ENCODE data around the gene ZNF605.
"Not testable (repeated sequence)": the region's sequence is repeated elsewhere in the genome, so short reads cannot be mapped to it uniquely, and the experiment has no call there.

ZNF605 gene

GRCh38 chr12:132948146-132949066 lies 7.7 kb downstream of the ZNF605 start:
- no peak for DNase-seq

GRCh38 chr12:132946246-132946820 lies 9.8 kb downstream of the ZNF605 start:
- DNase-seq, result no peak

- no peak for DNase-seq
These were observed 10.3 kb downstream of the ZNF605 start for GRCh38 chr12:132945806-132946205.

- DNase-seq, result no peak
These were observed 13.5 kb downstream of the ZNF605 start for GRCh38 chr12:132942611-132943010.

GRCh38 chr12:132941336-132941954 lies 14.7 kb downstream of the ZNF605 start:
- no peak for DNase-seq

- DNase-seq, result no peak
These were observed 15.9 kb downstream of the ZNF605 start for GRCh38 chr12:132940071-132940719.

GRCh38 chr12:132938807-132939206 lies 17.3 kb downstream of the ZNF605 start:
- DNase-seq, result not testable (repeated sequence)

GRCh38 chr12:132937476-132937875 lies 18.6 kb downstream of the ZNF605 start:
- DNase-seq, result no peak

- DNase-seq, result not testable (repeated sequence)
These were observed 19.2 kb downstream of the ZNF605 start for GRCh38 chr12:132936921-132937320.

- DNase-seq, result no peak
These were observed 19.9 kb downstream of the ZNF605 start for GRCh38 chr12:132936163-132936562.

- no peak for DNase-seq
These were observed 29.7 kb downstream of the ZNF605 start for GRCh38 chr12:132926415-132926833.

- no peak for DNase-seq
These were observed 30.3 kb downstream of the ZNF605 start for GRCh38 chr12:132925597-132926414.

GRCh38 chr12:132924356-132924755 lies 31.8 kb downstream of the ZNF605 start:
- no peak for DNase-seq

GRCh38 chr12:132923356-132923909 lies 32.7 kb downstream of the ZNF605 start:
- DNase-seq, result no peak

- DNase-seq, result no peak
These were observed 33.4 kb downstream of the ZNF605 start for GRCh38 chr12:132922676-132923075.

GRCh38 chr12:132921685-132922084 lies 34.4 kb downstream of the ZNF605 start:
- no peak for DNase-seq

GRCh38 chr12:132918680-132919079 lies 37.4 kb downstream of the ZNF605 start:
- DNase-seq, result no peak

GRCh38 chr12:132909030-132909368 lies 47.1 kb downstream of the ZNF605 start:
- DNase-seq, result no peak

- DNase-seq, result no peak
These were observed 47.7 kb downstream of the ZNF605 start for GRCh38 chr12:132908145-132909029.

GRCh38 chr12:132907789-132908144 lies 48.3 kb downstream of the ZNF605 start:
- not testable (repeated sequence) for DNase-seq

GRCh38 chr12:132907216-132907615 lies 48.9 kb downstream of the ZNF605 start:
- no peak for DNase-seq
